Muscle of leg (tissue), 16 donors: ENCODE data around the gene GRIK3. TPM values are rescaled to one million over a fixed set of nuclear protein-coding genes. Genes with fewer than 3 reads are reported as not detected.
"Not testable (repeated sequence)": the region's sequence is repeated elsewhere in the genome, so short reads cannot be mapped to it uniquely, and the experiment has no call there.

Experiments used
- DNase-seq: peaks from one replicate; pipeline ENCODE4 v3.0.0; 2013
- H3K27ac ChIP-seq: one replicate; pipeline ENCODE4 v1.5.1; 2013; ENCODE audit warnings: mild to moderate bottlenecking, low read length, control low read depth
- H3K27me3 ChIP-seq: one replicate; pipeline ENCODE4 v1.6.1; 2013; ENCODE audit warnings: low read length; ENCODE audit not compliant: control insufficient read depth, insufficient read depth
- H3K36me3 ChIP-seq: one replicate; pipeline ENCODE4 v1.6.1; 2013; ENCODE audit warnings: low read length; ENCODE audit not compliant: control insufficient read depth, insufficient read depth
- H3K4me1 ChIP-seq: one replicate; pipeline ENCODE4 v1.6.1; 2013; ENCODE audit warnings: low read length; ENCODE audit not compliant: control insufficient read depth, insufficient read depth
- H3K4me3 ChIP-seq: one replicate; pipeline ENCODE4 v1.5.1; 2013; ENCODE audit warnings: low read length, control low read depth
- H3K9me3 ChIP-seq: replicated peaks from 2 replicates; pipeline ENCODE4 v1.6.1; 2013; ENCODE audit warnings: low read depth, low read length; ENCODE audit not compliant: control insufficient read depth
- whole genome bisulfite sequencing: methylation state at CpG from one replicate; pipeline ENCODE4 v1.1.5; 2013; ENCODE audit warnings: missing lambda C conversion rate; ENCODE audit not compliant: insufficient coverage; 5-methylcytosine and 5-hydroxymethylcytosine counted together
- long read RNA-seq, 11 donors: transcript quantifications; one replicate each; lab custom pipeline, GENCODE V29; 2026
- polyA plus RNA-seq, 8 donors: library from polyadenylated mRNA; unstranded; fragments of 120-200 nt; gene quantifications; one replicate each; pipeline versions ENCODE4 v1.2.1 to v1.2.3, GENCODE V29; 2013; ENCODE audit warnings: inconsistent platforms in 1 of 8, low replicate concordance in 1 of 8; ENCODE audit not compliant: insufficient read length in 8 of 8, insufficient read depth in 1 of 8
- total RNA-seq: library from RNA; stranded (reverse); fragments of 120-200 nt; gene quantifications from one replicate; pipeline ENCODE4 v1.2.4, GENCODE V29; 2013

GRIK3 gene
- 0.71 TPM for total RNA-seq
- 1 to 10 TPM in 5 of 8 donors, under 1 TPM in 3; 0.44 to 3.3 (median 1.1) TPM for polyA plus RNA-seq
- long read RNA-seq, donor 1, result 0 reads
- long read RNA-seq, donor 2, result 0 reads
- long read RNA-seq, donor 3, result 0 reads
- long read RNA-seq, donor 4, result 0 reads
- long read RNA-seq, donor 5, result 0 reads
- long read RNA-seq, donor 6, result 0 reads
- long read RNA-seq, donor 7, result 0 reads
- long read RNA-seq, donor 8, result 0 reads
- long read RNA-seq, donor 9, result 0 reads
- long read RNA-seq, donor 10, result 0 reads
- long read RNA-seq, donor 11, result 0 reads

- no peak within 1 kb of the TSS for H3K4me3 ChIP-seq
- H3K4me1 ChIP-seq, result peaks cover 2% of the 10 kb centered on the region
- no peaks in the 10 kb centered on the region for H3K9me3 ChIP-seq
- H3K27me3 ChIP-seq, result peaks cover 90% of the 10 kb centered on the region
- no peaks in the 10 kb centered on the region for H3K36me3 ChIP-seq
- no peak within 1 kb of the TSS for H3K27ac ChIP-seq
- DNase-seq, result peak; percentile 16
- under 1% methylated on average over 116 of the region's 128 CpGs for WGBS
These were observed at the start of gene GRIK3 for GRCh38 chr1:37034121-37035013. TSS of gene GRIK3 (minus strand) at chr1:37034515. CDS start at chr1:37034108, 407 bp downstream.

- no peaks in the 10 kb centered on the region for H3K27me3 ChIP-seq
- DNase-seq, result no peak
These were observed 49.7 kb upstream of the GRIK3 start for GRCh38 chr1:37084013-37084412.

GRCh38 chr1:37083603-37084002, 49.3 kb upstream of the GRIK3 start:
- H3K4me1 ChIP-seq, result no peaks in the 10 kb centered on the region
- peak; percentile 23 for DNase-seq
- 92% methylated on average over 9 of the region's 12 CpGs for WGBS
- H3K4me3 ChIP-seq, result no peak overlapping the region
- H3K9me3 ChIP-seq, result no peaks in the 10 kb centered on the region
- H3K27ac ChIP-seq, result no peak overlapping the region
- no peaks in the 10 kb centered on the region for H3K27me3 ChIP-seq
- no peaks in the 10 kb centered on the region for H3K36me3 ChIP-seq

More at GRCh38 chr1:37084013-37084412, 49.7 kb upstream of the GRIK3 start:
- 74% methylated on average over 8 of the region's 10 CpGs for WGBS
- Histone ChIP-seq H3K27ac (no peak overlapping the region), H3K36me3 (no peaks in the 10 kb centered on the region), H3K9me3 (no peaks in the 10 kb centered on the region), H3K4me3 (no peak overlapping the region), H3K4me1 (no peaks in the 10 kb centered on the region)

- not testable (repeated sequence) for H3K9me3 ChIP-seq, H3K27me3 ChIP-seq, H3K27ac ChIP-seq, H3K36me3 ChIP-seq, DNase-seq, H3K4me3 ChIP-seq, H3K4me1 ChIP-seq
- 100% methylated on average over 13 of the region's 54 CpGs for WGBS
These were observed 46.1 kb upstream of the GRIK3 start for GRCh38 chr1:37080296-37080986.

DNA sequence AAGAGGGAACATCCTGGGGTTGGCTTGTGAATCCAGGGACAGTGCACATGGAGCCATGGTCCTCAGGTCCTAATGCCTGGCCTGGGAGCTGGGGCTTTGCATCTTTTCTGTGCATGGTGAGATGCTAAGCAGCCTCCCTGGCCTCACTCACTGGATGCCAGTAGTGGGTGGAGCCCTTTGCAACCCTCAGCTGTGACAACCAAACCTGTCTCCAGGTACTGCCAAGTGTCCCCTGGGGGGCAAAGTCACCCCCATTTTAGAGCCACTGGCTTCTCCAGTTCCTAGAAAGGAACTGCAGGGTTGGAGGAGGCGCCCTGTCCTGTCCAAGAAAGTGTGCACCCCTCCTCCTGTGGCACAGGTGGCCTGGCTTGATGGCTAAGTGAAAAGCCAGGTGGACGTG, 44.6 kb upstream of the GRIK3 start:
- H3K27ac ChIP-seq, result no peak overlapping the region
- peaks cover 2% of the 10 kb centered on the region for H3K27me3 ChIP-seq
- H3K4me3 ChIP-seq, result no peak overlapping the region
- no peaks in the 10 kb centered on the region for H3K9me3 ChIP-seq
- H3K36me3 ChIP-seq, result no peaks in the 10 kb centered on the region
- no peak for DNase-seq
- whole genome bisulfite sequencing, result 74% methylated on average over 2 of the region's 2 CpGs
- no peaks in the 10 kb centered on the region for H3K4me1 ChIP-seq

DNA sequence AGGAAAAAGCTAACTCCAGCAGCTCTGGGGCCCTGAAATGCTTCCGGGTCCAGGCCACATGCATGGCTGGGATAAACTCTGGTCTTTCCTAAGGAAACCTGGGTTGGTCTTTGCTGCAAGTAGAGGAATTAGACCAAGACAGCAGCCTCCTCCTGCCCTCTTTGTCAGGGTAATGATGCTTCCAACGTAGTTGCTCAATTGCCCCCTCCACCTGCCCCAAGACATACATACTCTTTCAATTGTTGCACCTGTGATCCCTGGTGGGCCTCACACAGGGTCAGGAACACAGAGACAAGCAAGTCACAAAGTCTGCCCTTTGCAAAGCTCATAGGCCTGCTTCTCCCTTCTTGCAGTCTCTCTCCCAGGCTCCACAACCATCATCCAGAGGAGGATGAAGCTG, 41.9 kb upstream of the GRIK3 start:
- H3K4me1 ChIP-seq, result no peaks in the 10 kb centered on the region
- no peak overlapping the region for H3K4me3 ChIP-seq
- no peak for DNase-seq
- H3K36me3 ChIP-seq, result no peaks in the 10 kb centered on the region
- H3K27ac ChIP-seq, result no peak overlapping the region
- peaks cover 12% of the 10 kb centered on the region for H3K27me3 ChIP-seq
- WGBS, result 17% methylated on average over 1 of the region's 2 CpGs
- no peaks in the 10 kb centered on the region for H3K9me3 ChIP-seq

DNA sequence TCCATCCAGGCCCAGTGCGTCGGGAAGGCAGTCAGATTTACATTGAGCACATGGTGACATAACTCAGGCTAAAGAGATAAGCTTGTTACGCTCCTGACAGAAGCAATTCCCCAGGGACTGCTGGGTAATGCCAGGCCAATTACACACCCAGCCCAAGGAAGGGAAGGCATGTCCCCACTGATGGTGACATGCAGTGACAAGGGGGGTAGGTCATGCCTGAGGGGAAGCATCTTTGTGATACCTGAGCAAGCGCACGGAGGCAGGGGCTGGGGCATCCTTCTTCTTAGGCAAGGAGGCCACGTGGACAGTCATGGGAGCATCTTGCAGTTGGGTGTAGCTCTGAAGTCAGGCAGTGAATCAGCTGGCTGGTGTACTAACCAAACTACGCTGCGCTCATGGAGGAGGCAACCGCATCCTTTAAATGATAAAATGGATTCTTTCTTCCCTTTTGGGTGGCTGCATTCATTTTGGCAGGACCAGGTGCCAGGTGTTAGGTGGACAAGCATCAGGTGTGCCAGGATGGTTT, 39.6 kb upstream of the GRIK3 start:
- no peak for DNase-seq
- no peak overlapping the region for H3K4me3 ChIP-seq
- no peak overlapping the region for H3K27ac ChIP-seq
- no peaks in the 10 kb centered on the region for H3K36me3 ChIP-seq
- WGBS, result 68% methylated on average over 8 of the region's 9 CpGs
- no peaks in the 10 kb centered on the region for H3K4me1 ChIP-seq
- peaks cover 19% of the 10 kb centered on the region for H3K27me3 ChIP-seq
- H3K9me3 ChIP-seq, result no peaks in the 10 kb centered on the region

- no peak overlapping the region for H3K27ac ChIP-seq
- no peaks in the 10 kb centered on the region for H3K36me3 ChIP-seq
- 63% methylated on average over 1 of the region's 9 CpGs for WGBS
- H3K27me3 ChIP-seq, result peaks cover 20% of the 10 kb centered on the region
- DNase-seq, result no peak
- no peaks in the 10 kb centered on the region for H3K4me1 ChIP-seq
- no peaks in the 10 kb centered on the region for H3K9me3 ChIP-seq
- no peak overlapping the region for H3K4me3 ChIP-seq
These were observed 39.0 kb upstream of the GRIK3 start for GRCh38 chr1:37073152-37073853.

DNA sequence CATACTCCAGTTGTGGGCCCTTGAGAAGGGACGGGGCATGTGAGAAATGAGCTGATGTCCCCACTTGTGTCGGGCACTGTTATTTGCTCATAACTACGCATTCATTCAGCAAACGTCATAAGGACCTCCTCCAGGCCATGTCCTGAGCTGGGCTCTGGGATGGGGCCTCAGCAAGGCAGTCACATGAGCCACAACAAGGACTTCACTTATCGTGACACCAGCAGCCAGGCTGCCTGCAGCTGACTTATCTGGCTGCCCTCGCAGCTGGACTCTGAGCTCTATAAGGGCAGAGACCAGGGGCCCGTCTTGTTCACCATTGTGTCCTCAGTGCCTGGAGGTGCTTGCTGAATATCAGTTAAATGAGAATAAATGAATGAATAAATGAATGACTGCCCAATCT, 37.5 kb upstream of the GRIK3 start:
- H3K4me3 ChIP-seq, result no peak overlapping the region
- no peaks in the 10 kb centered on the region for H3K4me1 ChIP-seq
- no peak overlapping the region for H3K27ac ChIP-seq
- H3K36me3 ChIP-seq, result no peaks in the 10 kb centered on the region
- DNase-seq, result no peak
- H3K27me3 ChIP-seq, result peaks cover 23% of the 10 kb centered on the region
- H3K9me3 ChIP-seq, result no peaks in the 10 kb centered on the region
- WGBS, result 65% methylated on average over 6 of the region's 7 CpGs
